ENCODE measurements around the gene EXD3. TPM values are rescaled to one million over a fixed set of nuclear protein-coding genes. Genes with fewer than 3 reads are reported as not detected.

Gene EXD3
- polyA plus RNA-seq, 4 donors: 8.4 to 26.9 (median 11.4) TPM

GRCh38 chr9:137449081-137449844 is 26.3 kb upstream of the EXD3 start:
- DNase-seq (ENCODE audit: low read depth in 4 of 4, low spot score in 3 of 4): no peak

- DNase-seq (ENCODE audit: low read depth in 4 of 4, low spot score in 3 of 4): no peak
Observed at GRCh38 chr9:137448602-137448962, 25.6 kb upstream of the EXD3 start.

GRCh38 chr9:137447722-137448601 is 25.0 kb upstream of the EXD3 start:
- no peak for DNase-seq (ENCODE audit: low read depth in 4 of 4, low spot score in 3 of 4)

GRCh38 chr9:137446851-137447471 is 24.0 kb upstream of the EXD3 start:
- no peak for DNase-seq (ENCODE audit: low read depth in 4 of 4, low spot score in 3 of 4)

- DNase-seq (ENCODE audit: low read depth in 4 of 4, low spot score in 3 of 4): no peak
Observed at GRCh38 chr9:137445930-137446431, 23.0 kb upstream of the EXD3 start.

GRCh38 chr9:137445275-137445807 is 22.4 kb upstream of the EXD3 start:
- no peak for DNase-seq (ENCODE audit: low read depth in 4 of 4, low spot score in 3 of 4)

GRCh38 chr9:137444106-137444790 is 21.3 kb upstream of the EXD3 start:
- DNase-seq (ENCODE audit: low read depth in 4 of 4, low spot score in 3 of 4): no peak

- DNase-seq (ENCODE audit: low read depth in 4 of 4, low spot score in 3 of 4): no peak
Observed at GRCh38 chr9:137441935-137442321, 19.0 kb upstream of the EXD3 start.

- DNase-seq (ENCODE audit: low read depth in 4 of 4, low spot score in 3 of 4): no peak
Observed at GRCh38 chr9:137441289-137441934, 18.4 kb upstream of the EXD3 start, which contains the start of gene ENTPD8. ENTPD8 (minus strand) TSS chr9:137441357; CDS start chr9:137438285, 3,072 bp downstream.

- DNase-seq (ENCODE audit: low read depth in 4 of 4, low spot score in 3 of 4): no peak
Observed at GRCh38 chr9:137439158-137439714, 16.3 kb upstream of the EXD3 start.

- DNase-seq (ENCODE audit: low read depth in 4 of 4, low spot score in 3 of 4): no peak
Observed at GRCh38 chr9:137438591-137439157, 15.7 kb upstream of the EXD3 start.

GRCh38 chr9:137437691-137438590 is 15.0 kb upstream of the EXD3 start:
- DNase-seq (ENCODE audit: low read depth in 4 of 4, low spot score in 3 of 4): no peak

- no peak for DNase-seq (ENCODE audit: low read depth in 4 of 4, low spot score in 3 of 4)
Observed at GRCh38 chr9:137436761-137437600, 14.0 kb upstream of the EXD3 start.

GRCh38 chr9:137435980-137436760 is 13.2 kb upstream of the EXD3 start:
- no peak for DNase-seq (ENCODE audit: low read depth in 4 of 4, low spot score in 3 of 4)

- DNase-seq (ENCODE audit: low read depth in 4 of 4, low spot score in 3 of 4): no peak
Observed at GRCh38 chr9:137435381-137435891, 12.5 kb upstream of the EXD3 start.

Measured in left renal pelvis (tissue), 4 donors.